HUES48 (cell line): ENCODE data around the gene VANGL1.

Source experiments
- H3K27ac ChIP-seq: one replicate; pipeline ENCODE4 v1.7.0; 2013; ENCODE audit warnings: low read depth, low read length, inconsistent platforms
- H3K27me3 ChIP-seq: 2 replicates; pipeline ENCODE4 v1.6.1; 2013; ENCODE audit warnings: mild to moderate bottlenecking, low read length; ENCODE audit not compliant: control insufficient read depth, insufficient read depth
- H3K36me3 ChIP-seq: 2 replicates; pipeline ENCODE4 v1.6.1; 2013; ENCODE audit warnings: low read length; ENCODE audit not compliant: control insufficient read depth, insufficient read depth
- H3K4me1 ChIP-seq: 2 replicates; pipeline ENCODE4 v1.6.1; 2013; ENCODE audit warnings: mild to moderate bottlenecking, low read length; ENCODE audit not compliant: control insufficient read depth, insufficient read depth
- H3K4me3 ChIP-seq: 2 replicates; pipeline ENCODE4 v1.5.1; 2013; ENCODE audit warnings: mild to moderate bottlenecking, low read depth, low read length
- H3K9ac ChIP-seq: 2 replicates; pipeline ENCODE4 v1.6.1; 2013; ENCODE audit warnings: mild to moderate bottlenecking, low read depth, low read length, moderate library complexity
- H3K9me3 ChIP-seq: 2 replicates; pipeline ENCODE4 v1.6.1; 2013; ENCODE audit warnings: low read length; ENCODE audit not compliant: control insufficient read depth, insufficient read depth

Gene VANGL1

DNA sequence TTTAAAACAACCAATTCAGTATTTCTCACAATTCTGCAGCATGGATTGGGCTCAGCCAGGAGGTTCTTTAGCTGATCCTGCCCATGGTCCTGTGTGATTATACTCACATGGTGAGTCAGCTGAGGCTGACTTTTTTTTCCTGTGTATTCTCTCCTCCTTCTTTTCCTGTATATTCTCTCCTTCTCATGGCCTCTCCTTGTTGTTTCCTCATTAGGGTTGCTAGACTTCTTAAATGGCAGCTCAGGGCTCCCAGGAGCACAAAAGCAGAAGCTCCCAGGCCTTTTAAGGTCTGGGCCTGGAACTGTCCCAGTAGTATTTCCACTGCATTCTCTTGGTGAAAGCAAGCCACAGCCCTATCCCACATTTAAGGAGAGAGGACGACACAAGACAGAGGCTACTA lies 26.8 kb downstream of the VANGL1 start:
- Histone ChIP-seq H3K9me3 (no peaks in the 10 kb centered on the region), H3K36me3 (peaks cover 39% of the 10 kb centered on the region), H3K27ac (no peak overlapping the region), H3K27me3 (no peaks in the 10 kb centered on the region), H3K9ac (no peak overlapping the region), H3K4me3 (no peak overlapping the region), H3K4me1 (peaks cover 5% of the 10 kb centered on the region; the same call in 1 of the 2 replicates)

DNA sequence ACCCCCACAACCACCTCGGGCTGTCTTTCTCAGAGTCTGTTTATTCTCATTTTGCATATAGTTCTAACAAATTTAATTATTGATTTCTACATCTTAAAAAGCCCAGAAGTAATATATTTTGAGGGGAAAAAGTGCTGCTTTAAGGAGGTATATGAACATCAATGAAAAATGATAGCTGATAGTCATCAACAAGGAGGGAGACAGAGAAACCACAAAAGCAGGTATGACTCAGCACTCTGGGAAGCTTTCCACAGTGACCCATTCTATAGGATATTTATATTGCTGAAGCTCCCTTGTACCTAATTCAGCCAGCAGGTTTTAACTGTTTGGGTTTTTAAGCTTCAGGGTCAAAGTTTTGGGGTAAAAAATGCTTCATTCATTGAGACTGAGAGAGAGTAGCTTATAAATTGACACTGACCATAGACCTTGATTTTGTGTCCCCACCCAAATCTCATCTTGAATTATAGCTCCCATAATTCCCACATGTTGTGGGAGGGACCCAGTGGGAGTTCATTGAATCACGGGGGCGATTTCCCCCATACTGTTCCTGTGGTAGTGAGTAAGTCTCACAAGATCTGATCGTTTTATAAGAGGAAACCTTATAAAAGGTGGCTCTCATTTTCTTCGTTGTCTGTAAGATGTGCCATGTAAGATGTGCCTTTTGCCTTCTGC lies 27.4 kb downstream of the VANGL1 start:
- Histone ChIP-seq H3K27ac (no peak overlapping the region), H3K36me3 (peaks cover 33% of the 10 kb centered on the region), H3K9ac (no peak overlapping the region), H3K27me3 (no peaks in the 10 kb centered on the region), H3K4me3 (no peak overlapping the region), H3K4me1 (peaks cover 5% of the 10 kb centered on the region; the same call in 1 of the 2 replicates), H3K9me3 (no peaks in the 10 kb centered on the region)

DNA sequence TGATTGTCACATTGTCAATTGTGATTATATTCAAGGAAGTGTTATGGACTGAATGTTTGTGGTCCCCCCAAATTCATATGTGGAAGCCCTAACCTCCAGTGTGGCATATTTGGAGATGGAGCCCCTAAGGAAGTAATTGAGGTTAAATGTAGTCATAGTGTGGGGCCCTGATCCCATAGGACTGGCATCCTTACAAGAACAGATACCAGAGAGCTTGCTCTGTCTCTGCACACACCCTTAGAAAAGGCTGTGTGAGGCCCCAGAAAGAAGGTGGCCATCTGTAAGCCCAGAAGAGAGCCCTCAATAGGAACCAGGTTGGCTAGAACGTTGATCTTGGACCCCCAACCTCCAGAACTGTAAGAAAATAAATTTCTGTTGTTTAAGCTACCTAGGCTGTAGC lies 28.1 kb downstream of the VANGL1 start:
- no peak overlapping the region for H3K9ac ChIP-seq
- H3K36me3 ChIP-seq: peaks cover 26% of the 10 kb centered on the region
- no peaks in the 10 kb centered on the region for H3K9me3 ChIP-seq
- H3K4me1 ChIP-seq: peaks cover 5% of the 10 kb centered on the region; the same call in 1 of the 2 replicates
- no peak overlapping the region for H3K27ac ChIP-seq
- H3K4me3 ChIP-seq: no peak overlapping the region
- no peaks in the 10 kb centered on the region for H3K27me3 ChIP-seq

DNA sequence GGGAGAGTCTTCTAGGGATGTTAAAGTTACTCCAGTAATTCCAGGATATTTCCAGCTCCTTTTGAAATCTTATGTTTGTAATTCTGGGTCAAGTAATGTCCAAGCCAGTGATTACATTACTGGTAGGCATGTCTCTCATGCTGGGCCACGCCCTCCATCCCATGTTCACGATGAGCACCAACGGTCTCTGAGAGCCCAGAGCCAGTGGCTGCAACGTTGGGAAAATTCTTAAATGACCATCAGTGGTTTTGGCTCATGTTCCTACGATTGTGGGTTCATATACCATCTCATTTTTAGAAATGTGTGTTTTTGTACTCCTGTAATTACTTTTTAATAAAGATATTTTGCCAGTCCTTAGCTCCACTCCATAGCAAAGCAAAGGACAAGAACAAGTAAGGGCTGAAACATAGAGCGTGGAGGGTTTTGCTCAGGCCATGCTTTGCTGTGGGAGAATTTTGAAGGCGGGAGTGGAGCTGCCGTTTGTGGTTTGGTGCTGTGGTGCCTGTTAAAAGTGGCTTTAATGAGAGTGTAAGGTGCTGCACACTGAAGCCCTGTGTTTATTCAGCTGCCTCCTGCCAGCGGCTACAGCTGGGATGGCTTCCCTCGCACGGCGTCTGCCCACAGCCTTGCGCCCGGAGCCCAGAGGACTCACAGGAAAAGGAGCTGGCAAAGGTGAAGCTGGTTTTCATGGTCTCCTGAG lies 28.9 kb downstream of the VANGL1 start:
- Histone ChIP-seq H3K9me3 (no peaks in the 10 kb centered on the region), H3K4me3 (no peak overlapping the region), H3K27ac (no peak overlapping the region), H3K36me3 (peaks cover 19% of the 10 kb centered on the region), H3K27me3 (no peaks in the 10 kb centered on the region), H3K4me1 (peaks cover 5% of the 10 kb centered on the region; the same call in 1 of the 2 replicates), H3K9ac (no peak overlapping the region)

DNA sequence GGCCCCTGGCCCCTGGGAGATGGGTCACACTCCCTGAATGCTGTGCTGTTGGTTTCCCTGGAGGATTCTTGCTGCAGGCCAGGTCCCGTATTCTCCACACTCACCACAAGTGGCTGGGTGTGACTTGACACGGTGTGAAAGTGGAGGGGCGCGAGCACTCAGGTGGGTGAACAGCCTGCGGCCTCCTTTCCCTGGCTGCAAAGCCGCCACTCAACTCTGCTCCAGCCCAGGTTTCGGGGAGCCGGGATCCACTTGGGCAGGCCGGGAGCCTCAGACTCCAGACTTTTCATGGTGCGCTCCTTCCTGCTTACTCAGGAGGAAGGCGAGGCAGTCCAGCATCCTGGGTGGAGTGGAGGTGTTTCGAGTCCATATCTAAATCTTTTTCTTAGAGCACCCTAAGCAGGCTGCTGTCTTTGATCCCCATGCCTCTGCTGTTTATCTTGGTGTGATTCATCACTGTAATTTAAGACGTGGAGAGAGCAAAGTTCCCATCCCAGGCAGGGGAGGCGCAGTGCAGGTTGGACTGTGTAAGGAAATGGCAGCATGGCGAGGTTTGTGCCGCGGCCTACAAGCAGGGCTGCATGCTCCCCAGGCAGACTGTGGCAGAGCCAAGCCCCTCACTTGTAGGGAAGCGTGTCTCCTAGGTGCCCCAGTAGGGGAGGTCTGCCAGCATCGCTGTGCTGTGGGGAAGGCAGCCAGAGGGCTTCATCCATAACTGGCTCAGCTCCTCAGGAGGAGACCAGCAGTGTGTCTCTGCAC lies 29.6 kb downstream of the VANGL1 start:
- H3K4me3 ChIP-seq: no peak overlapping the region
- H3K36me3 ChIP-seq: peaks cover 15% of the 10 kb centered on the region
- no peak overlapping the region for H3K9ac ChIP-seq
- H3K9me3 ChIP-seq: no peaks in the 10 kb centered on the region
- no peak overlapping the region for H3K27ac ChIP-seq
- peaks cover 5% of the 10 kb centered on the region; the same call in 1 of the 2 replicates for H3K4me1 ChIP-seq
- H3K27me3 ChIP-seq: no peaks in the 10 kb centered on the region

DNA sequence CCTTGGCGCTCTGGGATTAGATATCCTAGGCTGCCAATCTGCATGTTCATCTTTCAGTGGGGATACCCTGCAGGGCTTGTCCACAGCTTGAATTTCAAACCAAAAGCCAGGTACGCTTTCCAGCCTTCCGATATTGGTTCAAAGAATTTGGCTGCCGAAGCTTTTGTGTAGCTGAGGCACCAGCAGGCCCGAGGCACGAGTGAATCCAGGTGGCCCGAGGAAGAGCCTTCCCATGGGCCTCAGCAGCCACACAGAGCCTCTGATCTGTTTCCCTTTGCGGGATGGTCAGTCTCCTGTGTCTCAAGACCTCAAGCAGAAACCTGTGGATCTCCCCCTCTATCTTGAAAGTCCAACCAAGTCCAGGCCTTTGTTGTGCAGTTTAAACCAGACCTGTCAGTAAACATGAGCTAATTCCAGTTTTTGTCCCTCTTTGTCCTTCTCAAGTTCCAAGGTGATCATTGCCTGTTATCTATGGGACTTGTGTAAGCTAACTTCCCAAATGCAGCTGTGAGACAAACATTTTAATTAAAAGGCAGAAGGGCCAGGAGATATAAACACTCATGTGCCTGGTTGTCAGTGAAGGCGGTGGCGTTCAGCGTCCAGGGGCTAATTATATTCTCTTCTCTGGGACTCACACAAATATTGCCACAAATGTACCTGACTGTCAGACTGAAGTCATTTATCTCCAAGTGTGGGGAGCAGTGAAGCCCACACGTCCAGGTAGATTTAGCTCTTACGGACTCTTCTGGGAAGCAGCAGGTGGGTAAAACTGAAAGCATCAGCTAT lies 30.6 kb downstream of the VANGL1 start:
- Histone ChIP-seq H3K9ac (no peak overlapping the region), H3K36me3 (peaks cover 12% of the 10 kb centered on the region), H3K27me3 (no peaks in the 10 kb centered on the region), H3K4me3 (no peak overlapping the region), H3K4me1 (peaks cover 8% of the 10 kb centered on the region; the same call in 1 of the 2 replicates), H3K27ac (peak overlapping the region; percentile 13), H3K9me3 (no peaks in the 10 kb centered on the region)

DNA sequence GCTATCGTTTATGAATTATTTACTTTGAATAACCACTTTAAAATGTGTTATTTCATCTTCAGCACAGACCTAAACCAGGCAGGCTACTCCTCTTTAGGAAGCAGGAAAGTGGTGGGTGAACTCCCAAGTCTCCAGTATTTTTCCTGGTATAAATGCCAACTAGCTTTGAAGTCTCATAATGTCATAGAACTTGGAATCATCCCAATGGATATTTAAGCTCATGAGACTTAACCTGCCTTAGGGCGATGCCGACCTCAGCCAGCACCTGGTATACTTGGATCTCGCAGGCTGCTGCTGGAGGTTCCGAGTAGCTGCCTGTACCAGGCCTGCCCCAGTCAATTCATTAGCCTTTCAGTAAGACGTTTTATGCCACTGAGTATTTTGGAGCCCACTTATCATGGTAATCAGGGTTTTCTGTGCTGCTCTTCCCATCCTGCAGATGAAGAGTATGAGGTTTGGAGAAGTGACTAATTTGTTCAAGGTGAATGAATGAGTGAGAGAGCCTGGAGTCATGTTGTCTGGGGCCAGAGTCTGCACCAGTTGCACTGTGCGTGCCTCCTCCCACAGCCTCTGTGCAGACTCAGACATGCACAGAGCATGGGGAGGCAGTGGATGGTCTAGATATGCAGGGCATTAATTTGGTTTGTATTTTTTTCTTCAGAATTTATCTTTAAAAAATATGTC lies 34.9 kb downstream of the VANGL1 start:
- Histone ChIP-seq H3K9ac (no peak overlapping the region), H3K27ac (no peak overlapping the region), H3K4me1 (0 out of 2 replicates have a peak, but pooled peaks cover 3% of the 10 kb centered on the region), H3K4me3 (no peak overlapping the region), H3K36me3 (peaks cover 1% of the 10 kb centered on the region; the same call in 1 of the 2 replicates), H3K27me3 (no peaks in the 10 kb centered on the region), H3K9me3 (no peaks in the 10 kb centered on the region)

DNA sequence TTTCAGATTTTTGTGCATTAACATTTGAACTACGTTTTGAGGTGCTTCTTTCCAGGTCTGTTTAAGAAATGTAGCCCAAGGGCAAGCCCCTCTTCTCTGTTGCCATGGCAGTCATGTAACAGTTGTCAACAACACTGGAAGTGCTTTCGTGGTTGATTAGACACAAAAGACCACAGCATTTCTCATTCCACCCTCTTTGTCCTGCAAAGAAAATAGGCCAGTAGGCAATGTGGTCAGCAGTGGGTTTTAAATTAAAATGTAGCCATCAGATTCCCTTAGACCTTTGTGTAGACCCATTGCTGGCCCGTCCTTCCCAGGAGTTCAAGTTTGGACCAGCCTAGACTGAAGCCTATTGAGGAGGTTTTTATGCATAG lies 35.4 kb downstream of the VANGL1 start:
- H3K36me3 ChIP-seq: 0 out of 2 replicates have a peak, but pooled peaks cover under 1% of the 10 kb centered on the region
- no peak overlapping the region for H3K4me3 ChIP-seq

DNA sequence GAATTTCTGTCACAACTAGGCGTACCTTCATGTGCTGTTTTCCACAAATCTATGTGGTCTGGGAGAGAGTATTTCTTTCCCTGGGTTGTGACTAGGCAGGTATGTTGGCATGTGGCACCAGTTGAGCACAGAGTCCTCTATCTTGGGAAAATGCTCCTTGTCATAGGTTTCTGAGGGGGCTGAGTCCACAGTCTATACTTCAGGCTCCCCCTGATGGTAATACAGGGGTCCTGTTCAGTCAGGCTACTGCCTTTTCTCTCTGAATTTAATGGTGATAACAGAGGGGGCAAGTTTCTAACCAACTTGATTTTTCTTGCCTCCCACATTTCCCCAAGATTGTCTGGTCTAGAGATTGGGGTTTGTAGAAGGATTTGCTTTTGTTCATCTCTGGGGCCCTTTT lies 35.8 kb downstream of the VANGL1 start:
- H3K9ac ChIP-seq: no peak overlapping the region
- no peaks in the 10 kb centered on the region for H3K27me3 ChIP-seq
- H3K4me1 ChIP-seq: 0 out of 2 replicates have a peak, but pooled peaks cover 3% of the 10 kb centered on the region
- H3K9me3 ChIP-seq: no peaks in the 10 kb centered on the region
- peaks cover 4% of the 10 kb centered on the region for H3K36me3 ChIP-seq
- no peak overlapping the region for H3K4me3 ChIP-seq
- peak overlapping the region; percentile 7 for H3K27ac ChIP-seq

More for the DNA sequence above, 35.4 kb downstream of the VANGL1 start:
- H3K4me1 ChIP-seq: 0 out of 2 replicates have a peak, but pooled peaks cover 3% of the 10 kb centered on the region
- peak overlapping the region; percentile 7 for H3K27ac ChIP-seq
- no peaks in the 10 kb centered on the region for H3K9me3 ChIP-seq
- no peaks in the 10 kb centered on the region for H3K27me3 ChIP-seq
- no peak overlapping the region for H3K9ac ChIP-seq

DNA sequence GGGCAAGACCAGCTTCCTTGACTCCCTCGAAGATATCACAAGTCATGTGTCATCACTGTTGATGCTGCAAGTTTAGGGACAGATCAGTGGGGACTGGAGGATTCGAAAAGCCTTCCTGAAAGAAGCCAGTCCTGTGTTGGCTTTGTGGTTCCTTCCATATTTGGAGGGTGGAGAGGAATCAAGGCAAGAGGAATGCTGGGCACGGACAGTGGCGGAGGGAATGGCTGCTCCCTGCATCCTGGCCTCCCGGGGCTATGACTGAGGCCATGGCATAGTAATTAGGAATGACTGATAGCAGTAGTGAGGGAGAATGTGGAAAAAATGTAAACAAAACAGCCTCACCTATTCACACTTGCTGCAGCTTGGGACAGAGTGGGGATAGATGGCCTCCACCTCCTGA lies 36.4 kb downstream of the VANGL1 start:
- Histone ChIP-seq H3K9ac (no peak overlapping the region), H3K27me3 (no peaks in the 10 kb centered on the region), H3K27ac (no peak overlapping the region), H3K4me1 (0 out of 2 replicates have a peak, but pooled peaks cover 3% of the 10 kb centered on the region), H3K4me3 (no peak overlapping the region), H3K36me3 (peaks cover 10% of the 10 kb centered on the region), H3K9me3 (no peaks in the 10 kb centered on the region)
